Stimulated activated CD4-positive, alpha-beta T cell treated with anti-CD3 and anti-CD28 coated beads, TNF-alpha, amount 100 ng/mL, for 24 hours (primary cell): ENCODE measurements around the gene SP6.

Experiments
- DNase-seq, 3 experiments: peaks; one replicate each; pipeline ENCODE4 v3.0.0-alpha.2; 2020; ENCODE audit warnings: low read depth in 3 of 3

SP6 gene

GRCh38 chr17:47850692-47851573 is at the start of gene SP6:
SP6 (minus strand) TSS chr17:47851163; CDS start chr17:47848429, 2,734 bp downstream.
- DNase-seq: peak in 2 of 3 experiments; percentile 36 to 79

DNA sequence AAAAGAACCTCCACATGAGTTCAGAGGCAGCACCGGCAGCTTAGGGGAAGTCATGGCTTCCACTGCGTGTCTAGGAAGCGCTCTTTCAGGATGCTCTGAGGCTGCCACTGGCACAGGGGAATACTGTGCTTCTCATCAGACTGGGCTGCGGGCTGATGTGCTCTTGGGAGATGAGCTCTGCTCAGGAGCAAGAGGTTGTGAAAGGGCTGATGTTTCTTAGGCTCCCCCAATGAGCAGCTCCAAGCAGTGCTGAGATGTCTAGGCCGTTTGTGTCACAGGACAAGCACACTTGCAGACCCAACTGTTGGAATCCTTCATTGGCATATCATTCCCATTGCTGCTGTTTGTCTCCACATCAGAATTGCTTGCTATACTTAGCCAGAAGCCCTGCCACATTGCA is 48.7 kb upstream of the SP6 start:
- no peak for DNase-seq

DNA sequence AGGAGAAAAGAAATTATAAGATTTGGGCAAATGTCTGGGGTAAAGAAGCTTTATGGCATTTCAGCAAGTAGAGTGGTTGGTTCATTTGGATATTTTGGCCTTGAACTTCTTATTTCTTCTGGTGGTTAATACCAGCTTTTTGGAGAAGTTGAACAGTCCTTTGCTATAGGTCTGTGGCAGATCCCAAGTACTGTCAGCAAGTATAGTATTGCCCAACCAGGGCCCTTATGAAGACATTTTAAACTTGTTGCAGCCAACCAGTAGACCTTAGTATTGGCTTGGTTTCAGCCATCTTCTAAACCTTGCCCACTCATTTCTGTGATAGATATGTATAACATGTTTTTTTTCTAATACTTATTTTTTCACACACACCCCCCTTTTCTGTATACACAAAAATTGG is 47.3 kb upstream of the SP6 start:
- no peak for DNase-seq

DNA sequence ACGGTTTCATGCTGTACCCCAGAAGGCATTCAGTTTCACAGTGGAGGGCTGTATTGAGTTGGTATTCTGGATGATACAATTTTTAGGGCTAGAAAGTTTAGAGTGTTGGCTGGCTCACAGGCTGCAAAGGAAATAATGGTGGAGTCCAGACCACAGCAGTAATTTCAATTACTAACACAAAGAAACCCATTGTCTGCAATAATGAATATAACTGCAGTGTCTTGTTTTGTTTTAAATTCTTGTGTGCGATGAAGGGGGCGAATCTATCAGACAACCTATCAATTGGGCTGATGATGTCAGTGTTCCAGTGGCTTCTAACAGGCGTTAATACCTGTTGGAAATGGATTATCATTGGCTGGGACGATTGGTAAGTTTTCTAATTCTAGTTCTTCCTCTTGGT is 46.6 kb upstream of the SP6 start:
- DNase-seq: no peak

GRCh38 chr17:47896672-47897490 is 45.9 kb upstream of the SP6 start:
- DNase-seq: no peak

DNA sequence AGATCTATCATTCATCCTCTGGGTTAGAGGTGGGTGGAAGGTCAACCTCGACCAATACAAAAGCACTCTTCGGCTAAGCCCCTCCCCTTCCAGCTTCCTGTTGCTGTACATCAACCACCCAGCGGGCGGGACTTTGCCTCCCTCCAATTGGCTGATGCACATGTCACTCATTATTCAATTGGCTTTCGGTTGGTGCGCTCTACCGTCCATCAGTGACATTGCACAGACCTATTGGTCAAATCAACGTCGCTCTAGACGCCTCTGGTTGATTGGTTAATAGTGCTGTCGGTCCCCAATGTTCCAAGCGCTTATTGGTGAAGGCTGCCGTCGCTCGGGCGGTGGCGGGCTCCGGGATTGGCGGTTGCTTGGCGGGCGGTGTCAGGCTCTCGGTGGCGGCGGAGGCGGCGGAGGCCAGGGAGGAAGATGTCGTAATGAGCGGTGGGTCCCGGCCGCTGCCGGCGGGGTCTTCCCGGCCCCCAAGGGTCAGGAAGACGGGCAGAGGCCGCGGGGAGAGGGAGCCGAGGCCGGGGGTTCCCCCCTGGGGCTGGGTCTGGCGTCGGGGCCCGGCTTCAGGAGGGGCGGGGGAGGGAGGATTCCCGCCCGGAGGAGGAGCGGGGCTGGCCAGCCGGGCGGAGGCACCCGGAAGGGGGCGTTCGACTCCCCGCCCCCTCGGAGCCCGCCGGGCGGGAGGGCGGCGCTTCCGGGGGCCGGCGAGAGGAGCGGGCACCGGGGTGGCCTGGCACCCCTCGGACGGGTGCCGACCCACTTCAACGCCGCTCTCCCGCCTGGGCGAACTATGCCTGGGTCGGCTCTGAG is 45.1 kb upstream of the SP6 start, which contains the start of gene SP2:
Gene SP2, plus strand, starts transcription at position 381 of the 816 bp plus-strand sequence. Its CDS starts 51 bp downstream, at position 432.
- peak; percentile 97 to 100 (median 98) for DNase-seq

DNA sequence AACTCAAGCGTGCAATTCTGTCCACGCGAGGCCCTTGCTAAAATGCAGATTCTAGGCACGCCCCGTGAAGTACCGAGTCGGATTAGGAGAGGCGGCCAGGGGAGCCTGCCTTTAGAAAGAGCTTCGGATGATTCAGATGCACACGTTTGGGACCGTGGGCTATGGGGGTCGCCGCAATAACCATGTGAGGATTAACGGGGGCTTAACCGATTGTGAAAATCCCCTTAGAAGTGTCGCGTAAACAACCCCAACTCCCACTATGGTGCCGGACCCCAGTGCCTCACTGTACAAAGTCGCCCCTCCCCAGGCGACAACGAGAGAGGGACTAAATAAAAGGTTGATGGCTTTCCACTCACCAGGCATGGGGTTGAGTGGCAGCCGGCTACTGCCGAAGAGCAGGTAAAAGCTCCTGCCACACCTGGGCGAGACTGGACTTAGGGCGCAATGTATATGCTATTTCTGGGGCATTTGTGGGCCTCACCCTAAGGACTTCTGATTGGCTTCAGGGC is 44.4 kb upstream of the SP6 start:
- DNase-seq: peak in 1 of 3 experiments; percentile 16

DNA sequence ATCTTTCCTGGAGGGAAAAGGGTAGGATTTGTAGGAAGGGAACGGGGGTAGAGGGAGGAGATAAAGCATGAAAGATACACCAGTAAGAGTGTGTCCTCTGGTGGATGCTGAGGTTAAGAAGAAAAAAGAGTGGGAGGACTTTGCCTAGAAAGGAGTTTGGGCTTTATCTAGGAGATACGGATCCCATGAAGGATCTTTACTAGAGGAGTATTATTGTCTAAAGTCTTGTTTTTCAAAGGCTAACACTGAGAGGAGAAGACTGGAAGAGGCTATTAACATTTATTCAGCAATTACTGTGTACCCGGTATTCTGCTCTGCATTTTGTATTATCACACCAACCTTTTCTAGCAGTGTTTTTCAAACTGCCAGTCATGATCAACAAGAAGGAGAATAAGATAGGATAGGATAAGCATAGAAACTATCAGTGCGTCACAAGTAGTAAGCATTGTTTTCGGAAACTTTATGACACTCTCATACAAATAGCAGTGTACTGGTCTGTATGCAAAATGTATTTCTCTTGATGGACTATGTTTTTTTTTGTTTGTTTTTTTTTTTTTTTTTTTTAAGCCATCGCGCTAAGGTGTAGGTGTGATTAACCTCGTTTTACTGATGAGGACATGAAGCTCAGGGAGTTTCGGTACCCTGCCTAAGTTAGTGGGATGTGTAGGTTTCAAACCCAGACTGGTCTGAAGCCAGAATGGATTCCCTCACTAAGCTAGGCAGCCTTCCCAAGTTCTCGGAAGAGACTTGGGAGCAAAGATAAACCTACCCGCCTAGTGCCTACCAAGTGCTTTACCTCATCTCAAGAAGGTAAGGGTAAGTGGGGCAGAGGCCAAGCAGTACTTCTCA is 43.8 kb upstream of the SP6 start:
- no peak for DNase-seq

- DNase-seq: no peak
Observed at GRCh38 chr17:47891545-47892088, 40.7 kb upstream of the SP6 start.

- DNase-seq: peak; percentile 83 to 91 (median 90)
Observed at GRCh38 chr17:47889734-47890529, 39.0 kb upstream of the SP6 start.

DNA sequence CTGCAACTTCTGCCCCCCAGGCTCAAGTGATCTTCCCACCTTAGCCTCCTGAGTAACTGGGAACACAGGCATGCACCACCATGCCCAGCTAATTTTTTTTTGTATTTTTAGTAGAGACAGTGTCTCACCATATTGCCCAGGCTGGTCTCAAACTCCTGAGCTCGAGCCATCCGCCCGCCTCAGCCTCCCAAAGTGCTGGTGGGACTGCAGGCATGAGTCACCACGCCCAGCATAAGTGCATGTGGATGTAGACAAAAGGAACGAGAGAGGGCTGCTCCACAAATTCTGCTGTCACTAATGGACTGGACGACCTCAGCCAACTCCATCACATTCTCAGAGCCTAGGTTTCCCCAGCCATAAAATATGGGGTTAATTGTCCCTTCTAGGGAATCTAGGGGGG is 37.3 kb upstream of the SP6 start:
- no peak for DNase-seq

DNA sequence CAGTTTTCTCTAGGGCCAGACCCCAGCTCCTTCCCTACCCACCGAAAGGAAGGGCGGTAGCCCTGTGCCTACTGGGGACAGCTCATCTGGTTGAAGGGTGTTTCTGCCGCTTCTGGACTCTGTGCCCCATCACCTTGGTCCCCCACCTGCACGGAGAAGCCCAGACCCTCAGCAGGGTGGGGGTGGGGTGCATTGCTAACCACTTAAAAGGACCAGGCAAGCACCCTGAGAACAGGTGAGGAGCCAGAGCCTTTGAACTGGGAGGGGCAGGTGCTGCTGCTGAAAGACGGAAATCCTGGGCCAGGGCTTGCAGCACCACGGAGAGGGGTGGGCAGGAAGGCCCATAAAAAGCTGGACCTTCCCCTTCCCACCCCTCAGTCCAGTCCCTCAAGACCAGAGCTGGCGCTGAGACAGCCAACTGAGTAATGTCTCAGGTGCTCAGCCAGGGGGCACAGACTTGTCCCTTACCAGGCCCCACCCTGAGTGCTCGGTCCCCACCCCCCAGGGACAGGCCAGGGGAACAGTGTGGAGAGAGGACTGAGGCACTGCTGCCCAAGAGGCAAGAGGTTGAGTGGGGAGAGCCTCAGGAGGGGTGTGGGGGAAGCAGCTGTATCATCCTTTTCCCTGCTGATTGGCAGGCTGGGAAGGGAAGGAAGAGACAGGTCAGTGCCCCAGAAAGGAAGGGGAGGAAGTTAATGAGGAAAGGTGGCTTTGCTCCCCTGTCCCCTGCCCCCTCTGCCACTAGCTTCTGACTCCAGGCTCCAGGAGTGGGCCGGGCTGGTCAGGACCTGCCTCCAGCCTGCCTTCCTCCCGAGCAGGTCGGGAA is 34.2 kb upstream of the SP6 start:
- DNase-seq: no peak

DNA sequence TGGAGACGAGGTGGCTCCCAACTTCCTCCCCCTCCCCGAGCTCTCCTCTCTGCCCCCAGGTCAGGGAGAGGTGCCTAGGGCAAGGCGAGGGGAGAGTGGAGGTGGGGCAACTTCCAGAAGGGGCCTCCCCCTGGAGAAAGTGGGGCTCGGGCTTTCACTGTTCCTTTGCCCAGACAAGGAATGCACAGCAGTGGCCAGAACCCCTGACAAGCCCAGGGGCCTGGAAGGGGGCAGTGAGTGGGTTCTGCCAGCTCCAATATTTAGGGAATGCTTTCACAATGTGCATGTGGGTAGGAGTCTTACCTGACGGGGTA is 33.4 kb upstream of the SP6 start:
- DNase-seq: no peak

GRCh38 chr17:47883589-47884426 is 32.8 kb upstream of the SP6 start:
- DNase-seq: no peak

GRCh38 chr17:47882695-47883588 is 32.0 kb upstream of the SP6 start:
- no peak for DNase-seq

GRCh38 chr17:47882247-47882646 is 31.3 kb upstream of the SP6 start:
- no peak for DNase-seq
